ENCODE measurements around the gene KAT2A.

DNA sequence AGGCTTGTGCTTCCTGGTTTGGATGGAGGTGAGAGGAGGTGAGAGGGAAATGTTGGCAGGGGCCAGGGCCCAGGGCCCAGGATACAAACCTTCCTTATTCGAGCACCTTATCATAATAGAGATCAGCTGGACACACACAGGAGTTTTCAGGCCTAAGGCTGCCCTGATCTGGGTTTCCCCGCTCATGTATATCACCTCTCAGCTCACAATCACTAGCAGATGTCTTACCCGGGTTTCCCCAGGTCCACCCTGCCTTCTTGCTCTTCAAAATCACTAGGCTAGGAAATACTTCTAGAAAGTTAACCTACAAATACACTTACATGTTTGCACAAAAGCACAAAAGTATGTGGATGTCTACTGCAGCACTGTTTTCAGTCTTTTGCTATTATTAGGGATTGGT is 5.7 kb upstream of the KAT2A start:
- TF ChIP-seq, protein P1, sequence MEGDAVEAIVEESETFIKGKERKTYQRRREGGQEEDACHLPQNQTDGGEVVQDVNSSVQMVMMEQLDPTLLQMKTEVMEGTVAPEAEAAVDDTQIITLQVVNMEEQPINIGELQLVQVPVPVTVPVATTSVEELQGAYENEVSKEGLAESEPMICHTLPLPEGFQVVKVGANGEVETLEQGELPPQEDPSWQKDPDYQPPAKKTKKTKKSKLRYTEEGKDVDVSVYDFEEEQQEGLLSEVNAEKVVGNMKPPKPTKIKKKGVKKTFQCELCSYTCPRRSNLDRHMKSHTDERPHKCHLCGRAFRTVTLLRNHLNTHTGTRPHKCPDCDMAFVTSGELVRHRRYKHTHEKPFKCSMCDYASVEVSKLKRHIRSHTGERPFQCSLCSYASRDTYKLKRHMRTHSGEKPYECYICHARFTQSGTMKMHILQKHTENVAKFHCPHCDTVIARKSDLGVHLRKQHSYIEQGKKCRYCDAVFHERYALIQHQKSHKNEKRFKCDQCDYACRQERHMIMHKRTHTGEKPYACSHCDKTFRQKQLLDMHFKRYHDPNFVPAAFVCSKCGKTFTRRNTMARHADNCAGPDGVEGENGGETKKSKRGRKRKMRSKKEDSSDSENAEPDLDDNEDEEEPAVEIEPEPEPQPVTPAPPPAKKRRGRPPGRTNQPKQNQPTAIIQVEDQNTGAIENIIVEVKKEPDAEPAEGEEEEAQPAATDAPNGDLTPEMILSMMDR (IDR thresholded peaks at IDR 0.05): no peak
- no peak for TF ChIP-seq FOXJ3 (CRISPR knock-in tag; IDR thresholded peaks at IDR 0.05; ENCODE audit: borderline replicate concordance)
- TF ChIP-seq, protein P2, sequence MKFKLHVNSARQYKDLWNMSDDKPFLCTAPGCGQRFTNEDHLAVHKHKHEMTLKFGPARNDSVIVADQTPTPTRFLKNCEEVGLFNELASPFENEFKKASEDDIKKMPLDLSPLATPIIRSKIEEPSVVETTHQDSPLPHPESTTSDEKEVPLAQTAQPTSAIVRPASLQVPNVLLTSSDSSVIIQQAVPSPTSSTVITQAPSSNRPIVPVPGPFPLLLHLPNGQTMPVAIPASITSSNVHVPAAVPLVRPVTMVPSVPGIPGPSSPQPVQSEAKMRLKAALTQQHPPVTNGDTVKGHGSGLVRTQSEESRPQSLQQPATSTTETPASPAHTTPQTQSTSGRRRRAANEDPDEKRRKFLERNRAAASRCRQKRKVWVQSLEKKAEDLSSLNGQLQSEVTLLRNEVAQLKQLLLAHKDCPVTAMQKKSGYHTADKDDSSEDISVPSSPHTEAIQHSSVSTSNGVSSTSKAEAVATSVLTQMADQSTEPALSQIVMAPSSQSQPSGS (CRISPR knock-in tag; IDR thresholded peaks at IDR 0.05; ENCODE audit: borderline replicate concordance, low read depth): no peak
- TF ChIP-seq, protein P3, sequence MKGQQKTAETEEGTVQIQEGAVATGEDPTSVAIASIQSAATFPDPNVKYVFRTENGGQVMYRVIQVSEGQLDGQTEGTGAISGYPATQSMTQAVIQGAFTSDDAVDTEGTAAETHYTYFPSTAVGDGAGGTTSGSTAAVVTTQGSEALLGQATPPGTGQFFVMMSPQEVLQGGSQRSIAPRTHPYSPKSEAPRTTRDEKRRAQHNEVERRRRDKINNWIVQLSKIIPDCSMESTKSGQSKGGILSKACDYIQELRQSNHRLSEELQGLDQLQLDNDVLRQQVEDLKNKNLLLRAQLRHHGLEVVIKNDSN (CRISPR knock-in tag; IDR thresholded peaks at IDR 0.05): no peak
- no peak for TF ChIP-seq ZNF232 (CRISPR knock-in tag; IDR thresholded peaks at IDR 0.05)
- TF ChIP-seq, protein P4, sequence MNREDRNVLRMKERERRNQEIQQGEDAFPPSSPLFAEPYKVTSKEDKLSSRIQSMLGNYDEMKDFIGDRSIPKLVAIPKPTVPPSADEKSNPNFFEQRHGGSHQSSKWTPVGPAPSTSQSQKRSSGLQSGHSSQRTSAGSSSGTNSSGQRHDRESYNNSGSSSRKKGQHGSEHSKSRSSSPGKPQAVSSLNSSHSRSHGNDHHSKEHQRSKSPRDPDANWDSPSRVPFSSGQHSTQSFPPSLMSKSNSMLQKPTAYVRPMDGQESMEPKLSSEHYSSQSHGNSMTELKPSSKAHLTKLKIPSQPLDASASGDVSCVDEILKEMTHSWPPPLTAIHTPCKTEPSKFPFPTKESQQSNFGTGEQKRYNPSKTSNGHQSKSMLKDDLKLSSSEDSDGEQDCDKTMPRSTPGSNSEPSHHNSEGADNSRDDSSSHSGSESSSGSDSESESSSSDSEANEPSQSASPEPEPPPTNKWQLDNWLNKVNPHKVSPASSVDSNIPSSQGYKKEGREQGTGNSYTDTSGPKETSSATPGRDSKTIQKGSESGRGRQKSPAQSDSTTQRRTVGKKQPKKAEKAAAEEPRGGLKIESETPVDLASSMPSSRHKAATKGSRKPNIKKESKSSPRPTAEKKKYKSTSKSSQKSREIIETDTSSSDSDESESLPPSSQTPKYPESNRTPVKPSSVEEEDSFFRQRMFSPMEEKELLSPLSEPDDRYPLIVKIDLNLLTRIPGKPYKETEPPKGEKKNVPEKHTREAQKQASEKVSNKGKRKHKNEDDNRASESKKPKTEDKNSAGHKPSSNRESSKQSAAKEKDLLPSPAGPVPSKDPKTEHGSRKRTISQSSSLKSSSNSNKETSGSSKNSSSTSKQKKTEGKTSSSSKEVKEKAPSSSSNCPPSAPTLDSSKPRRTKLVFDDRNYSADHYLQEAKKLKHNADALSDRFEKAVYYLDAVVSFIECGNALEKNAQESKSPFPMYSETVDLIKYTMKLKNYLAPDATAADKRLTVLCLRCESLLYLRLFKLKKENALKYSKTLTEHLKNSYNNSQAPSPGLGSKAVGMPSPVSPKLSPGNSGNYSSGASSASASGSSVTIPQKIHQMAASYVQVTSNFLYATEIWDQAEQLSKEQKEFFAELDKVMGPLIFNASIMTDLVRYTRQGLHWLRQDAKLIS (CRISPR knock-in tag; IDR thresholded peaks at IDR 0.05; ENCODE audit: borderline replicate concordance): no peak
- TF ChIP-seq CBFB (CRISPR knock-in tag; IDR thresholded peaks at IDR 0.05; ENCODE audit: low read depth): no peak
- no peak for TF ChIP-seq TCF7 (CRISPR knock-in tag; IDR thresholded peaks at IDR 0.05; ENCODE audit: low read depth)
- TF ChIP-seq RELA (CRISPR knock-in tag; IDR thresholded peaks at IDR 0.05; ENCODE audit: borderline replicate concordance): no peak
- TF ChIP-seq ETV6 (CRISPR knock-in tag; IDR thresholded peaks at IDR 0.05): no peak
